ENCODE measurements around the gene IQGAP2.
A peak's percentile ranks its signal among the peaks of the same experiment; 100 is the strongest.

The IQGAP2 gene

DNA sequence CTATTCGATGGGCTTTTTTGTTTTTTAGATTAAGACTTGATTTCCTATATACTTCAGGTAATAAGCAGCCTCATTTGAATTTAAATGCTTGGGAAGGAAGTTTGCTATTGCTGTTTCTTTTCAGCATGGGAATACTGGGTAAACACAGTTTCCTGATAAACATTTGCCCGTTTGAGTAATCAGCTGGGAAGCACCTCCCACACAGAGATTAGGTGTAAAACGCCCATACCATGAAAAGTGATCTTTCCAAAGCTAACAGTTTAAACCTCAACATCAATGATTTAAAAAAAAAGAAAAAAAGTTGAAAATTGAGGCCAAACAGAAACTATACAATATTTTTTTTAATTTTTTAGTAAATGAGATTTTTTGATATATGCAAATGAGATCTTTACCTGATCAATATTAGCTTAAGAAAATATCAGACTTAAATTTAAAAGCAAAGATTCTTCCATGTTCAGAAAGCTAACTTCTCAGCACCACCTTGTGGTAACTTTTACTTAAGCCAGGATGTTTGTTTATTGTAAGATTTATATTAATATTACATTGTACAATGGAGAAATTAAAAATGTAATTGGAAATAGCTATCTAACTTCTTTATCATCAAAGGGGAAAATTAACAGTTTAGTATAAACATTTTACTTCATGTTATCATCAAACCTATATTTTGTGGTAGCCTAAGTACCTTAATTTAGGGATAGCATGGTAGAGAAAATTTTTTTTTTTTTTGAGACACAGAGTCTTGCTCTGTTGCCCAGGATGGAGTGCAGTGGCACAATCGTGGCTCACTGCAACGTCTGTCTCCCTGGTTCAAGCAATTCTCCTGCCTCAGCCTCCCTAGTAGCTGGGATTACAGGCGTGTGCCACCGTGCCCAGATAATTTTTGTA lies 180.3 kb downstream of the IQGAP2 start:
- Histone ChIP-seq H3K36me3 (ENCODE audit: control insufficient read depth in 2 of 2, insufficient read depth in 1 of 2, low read length in 2 of 2) (no peaks in the 10 kb centered on the region), H3K27ac (ENCODE audit: extremely low read depth, low read depth, low read length) (no peak overlapping the region), H3K4me3 (ENCODE audit: low read depth, low read length) (no peak overlapping the region), H3K9me3 (ENCODE audit: control insufficient read depth, insufficient read depth, low read depth, low read length) (no peaks in the 10 kb centered on the region), H3K4me1 (ENCODE audit: control insufficient read depth, insufficient read depth, low read length) (peaks cover 12% of the 10 kb centered on the region; the same call in 1 of the 2 replicates)
- ChIA-PET CTCF (interaction anchor here (0.5 to 3.1 kb wide), 26 partner anchors 11 to 597 kb away, joined by 3 to 31 read pairs (median 4); partner anchors contain the start of gene IQGAP2), POLR2A (interaction anchor here (1.1 kb wide), 2 partner anchors 25 to 180 kb away, joined by 3 read pairs; partner anchors contain the start of gene IQGAP2)
- TF ChIP-seq, protein P1, sequence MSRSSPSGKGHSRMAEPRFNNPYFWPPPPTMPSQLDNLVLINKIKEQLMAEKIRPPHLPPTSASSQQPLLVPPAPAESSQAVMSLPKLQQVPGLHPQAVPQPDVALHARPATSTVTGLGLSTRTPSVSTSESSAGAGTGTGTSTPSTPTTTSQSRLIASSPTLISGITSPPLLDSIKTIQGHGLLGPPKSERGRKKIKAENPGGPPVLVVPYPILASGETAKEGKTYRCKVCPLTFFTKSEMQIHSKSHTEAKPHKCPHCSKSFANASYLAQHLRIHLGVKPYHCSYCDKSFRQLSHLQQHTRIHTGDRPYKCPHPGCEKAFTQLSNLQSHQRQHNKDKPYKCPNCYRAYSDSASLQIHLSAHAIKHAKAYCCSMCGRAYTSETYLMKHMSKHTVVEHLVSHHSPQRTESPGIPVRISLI (tag by site-specific recombination; IDR thresholded peaks at IDR 0.05), result 0 out of 2 replicates have a peak, but pooled peaks have one; percentile 23
- TF ChIP-seq ZNF391 (tag by site-specific recombination; IDR thresholded peaks at IDR 0.05; ENCODE audit: borderline replicate concordance, low read depth) (no peak), ZBTB8A (tag by site-specific recombination; IDR thresholded peaks at IDR 0.05) (no peak), ZFHX2 (tag by site-specific recombination; conservative IDR thresholded peaks at IDR 0.05) (peak; percentile 60), ZNF654 (tag by site-specific recombination; IDR thresholded peaks at IDR 0.05; ENCODE audit: low read depth) (peak; percentile 59), EGR2 (tag by site-specific recombination; IDR thresholded peaks at IDR 0.05; ENCODE audit: low read depth) (peak; percentile 57), ZNF121 (tag by site-specific recombination; IDR thresholded peaks at IDR 0.05) (peak; percentile 49; the same call in 1 of the 2 replicates), ZNF175 (tag by site-specific recombination; IDR thresholded peaks at IDR 0.05) (no peak)
- TF ChIP-seq, protein P2, sequence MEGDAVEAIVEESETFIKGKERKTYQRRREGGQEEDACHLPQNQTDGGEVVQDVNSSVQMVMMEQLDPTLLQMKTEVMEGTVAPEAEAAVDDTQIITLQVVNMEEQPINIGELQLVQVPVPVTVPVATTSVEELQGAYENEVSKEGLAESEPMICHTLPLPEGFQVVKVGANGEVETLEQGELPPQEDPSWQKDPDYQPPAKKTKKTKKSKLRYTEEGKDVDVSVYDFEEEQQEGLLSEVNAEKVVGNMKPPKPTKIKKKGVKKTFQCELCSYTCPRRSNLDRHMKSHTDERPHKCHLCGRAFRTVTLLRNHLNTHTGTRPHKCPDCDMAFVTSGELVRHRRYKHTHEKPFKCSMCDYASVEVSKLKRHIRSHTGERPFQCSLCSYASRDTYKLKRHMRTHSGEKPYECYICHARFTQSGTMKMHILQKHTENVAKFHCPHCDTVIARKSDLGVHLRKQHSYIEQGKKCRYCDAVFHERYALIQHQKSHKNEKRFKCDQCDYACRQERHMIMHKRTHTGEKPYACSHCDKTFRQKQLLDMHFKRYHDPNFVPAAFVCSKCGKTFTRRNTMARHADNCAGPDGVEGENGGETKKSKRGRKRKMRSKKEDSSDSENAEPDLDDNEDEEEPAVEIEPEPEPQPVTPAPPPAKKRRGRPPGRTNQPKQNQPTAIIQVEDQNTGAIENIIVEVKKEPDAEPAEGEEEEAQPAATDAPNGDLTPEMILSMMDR (tag by site-specific recombination; IDR thresholded peaks at IDR 0.05), result no peak
- TF ChIP-seq, protein P3, sequence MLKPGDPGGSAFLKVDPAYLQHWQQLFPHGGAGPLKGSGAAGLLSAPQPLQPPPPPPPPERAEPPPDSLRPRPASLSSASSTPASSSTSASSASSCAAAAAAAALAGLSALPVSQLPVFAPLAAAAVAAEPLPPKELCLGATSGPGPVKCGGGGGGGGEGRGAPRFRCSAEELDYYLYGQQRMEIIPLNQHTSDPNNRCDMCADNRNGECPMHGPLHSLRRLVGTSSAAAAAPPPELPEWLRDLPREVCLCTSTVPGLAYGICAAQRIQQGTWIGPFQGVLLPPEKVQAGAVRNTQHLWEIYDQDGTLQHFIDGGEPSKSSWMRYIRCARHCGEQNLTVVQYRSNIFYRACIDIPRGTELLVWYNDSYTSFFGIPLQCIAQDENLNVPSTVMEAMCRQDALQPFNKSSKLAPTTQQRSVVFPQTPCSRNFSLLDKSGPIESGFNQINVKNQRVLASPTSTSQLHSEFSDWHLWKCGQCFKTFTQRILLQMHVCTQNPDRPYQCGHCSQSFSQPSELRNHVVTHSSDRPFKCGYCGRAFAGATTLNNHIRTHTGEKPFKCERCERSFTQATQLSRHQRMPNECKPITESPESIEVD (tag by site-specific recombination; IDR thresholded peaks at IDR 0.05), result 0 out of 2 replicates have a peak, but pooled peaks have one; percentile 33

DNA sequence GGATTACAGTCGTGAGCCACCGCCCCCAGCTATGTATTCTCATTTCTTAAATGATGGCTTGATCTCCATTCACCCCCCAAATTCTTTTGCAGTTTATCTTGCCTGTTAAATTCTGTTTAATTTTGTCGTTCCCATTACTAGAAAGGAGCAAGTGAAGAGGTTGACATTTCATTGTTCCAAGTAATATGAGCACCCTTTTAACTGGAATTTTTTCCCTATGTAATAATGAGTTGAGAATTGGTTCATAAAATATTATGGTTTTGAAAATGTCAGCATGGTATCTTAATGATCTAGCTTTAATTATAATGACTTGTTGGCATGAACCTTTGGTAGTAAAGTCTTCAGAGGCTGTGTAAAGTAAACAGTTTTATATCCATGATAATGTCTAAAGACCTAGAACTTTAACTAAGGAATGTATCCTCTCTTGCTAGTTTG lies 182.7 kb downstream of the IQGAP2 start:
- no peaks in the 10 kb centered on the region for H3K36me3 ChIP-seq (ENCODE audit: control insufficient read depth in 2 of 2, insufficient read depth in 1 of 2, low read length in 2 of 2)
- H3K9me3 ChIP-seq (ENCODE audit: control insufficient read depth, insufficient read depth, low read depth, low read length), result no peaks in the 10 kb centered on the region
- POLR2A ChIA-PET, result no interaction called here
- CTCF ChIA-PET, result interaction anchor here (0.6 to 3.5 kb wide), 4 partner anchors 189 to 430 kb away, joined by 3 to 12 read pairs (median 4); no protein-coding TSS in a partner anchor
- H3K4me3 ChIP-seq (ENCODE audit: low read depth, low read length), result no peak overlapping the region
- peaks cover 12% of the 10 kb centered on the region; the same call in 1 of the 2 replicates for H3K4me1 ChIP-seq (ENCODE audit: control insufficient read depth, insufficient read depth, low read length)
- no peak overlapping the region for H3K27ac ChIP-seq (ENCODE audit: extremely low read depth, low read depth, low read length)
- TF ChIP-seq ZXDB (tag by site-specific recombination; IDR thresholded peaks at IDR 0.05) (peak; percentile 56), ZNF175 (tag by site-specific recombination; IDR thresholded peaks at IDR 0.05) (no peak), ZFHX2 (tag by site-specific recombination; conservative IDR thresholded peaks at IDR 0.05) (no peak; the same call in 1 of the 2 replicates), HOXC10 (CRISPR knock-in tag; IDR thresholded peaks at IDR 0.05) (no peak), ZNF404 (tag by site-specific recombination; IDR thresholded peaks at IDR 0.05) (no peak), ZNF239 (tag by site-specific recombination; IDR thresholded peaks at IDR 0.05) (no peak), ZNF112 (tag by site-specific recombination; IDR thresholded peaks at IDR 0.05) (no peak), HOXA7 (CRISPR knock-in tag; IDR thresholded peaks at IDR 0.05; ENCODE audit: borderline replicate concordance) (no peak), ZNF558 (tag by site-specific recombination; IDR thresholded peaks at IDR 0.05) (no peak), ZNF561 (tag by site-specific recombination; IDR thresholded peaks at IDR 0.05; ENCODE audit: borderline replicate concordance) (no peak), ZNF302 (tag by site-specific recombination; IDR thresholded peaks at IDR 0.05; ENCODE audit: low read depth) (no peak), ZNF423 (tag by site-specific recombination; IDR thresholded peaks at IDR 0.05) (0 out of 2 replicates have a peak, but pooled peaks have one; percentile 27), ZNF629 (tag by site-specific recombination; IDR thresholded peaks at IDR 0.05) (peak; percentile 51), TRIM28 (IDR thresholded peaks at IDR 0.05; ENCODE audit: borderline replicate concordance, low read length) (no peak), ZNF626 (tag by site-specific recombination; IDR thresholded peaks at IDR 0.05) (no peak)
- TF ChIP-seq, protein P4, sequence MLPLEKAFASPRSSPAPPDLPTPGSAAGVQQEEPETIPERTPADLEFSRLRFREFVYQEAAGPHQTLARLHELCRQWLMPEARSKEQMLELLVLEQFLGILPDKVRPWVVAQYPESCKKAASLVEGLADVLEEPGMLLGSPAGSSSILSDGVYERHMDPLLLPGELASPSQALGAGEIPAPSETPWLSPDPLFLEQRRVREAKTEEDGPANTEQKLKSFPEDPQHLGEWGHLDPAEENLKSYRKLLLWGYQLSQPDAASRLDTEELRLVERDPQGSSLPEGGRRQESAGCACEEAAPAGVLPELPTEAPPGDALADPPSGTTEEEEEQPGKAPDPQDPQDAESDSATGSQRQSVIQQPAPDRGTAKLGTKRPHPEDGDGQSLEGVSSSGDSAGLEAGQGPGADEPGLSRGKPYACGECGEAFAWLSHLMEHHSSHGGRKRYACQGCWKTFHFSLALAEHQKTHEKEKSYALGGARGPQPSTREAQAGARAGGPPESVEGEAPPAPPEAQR (tag by site-specific recombination; IDR thresholded peaks at IDR 0.05), result no peak
- TF ChIP-seq, protein P5, sequence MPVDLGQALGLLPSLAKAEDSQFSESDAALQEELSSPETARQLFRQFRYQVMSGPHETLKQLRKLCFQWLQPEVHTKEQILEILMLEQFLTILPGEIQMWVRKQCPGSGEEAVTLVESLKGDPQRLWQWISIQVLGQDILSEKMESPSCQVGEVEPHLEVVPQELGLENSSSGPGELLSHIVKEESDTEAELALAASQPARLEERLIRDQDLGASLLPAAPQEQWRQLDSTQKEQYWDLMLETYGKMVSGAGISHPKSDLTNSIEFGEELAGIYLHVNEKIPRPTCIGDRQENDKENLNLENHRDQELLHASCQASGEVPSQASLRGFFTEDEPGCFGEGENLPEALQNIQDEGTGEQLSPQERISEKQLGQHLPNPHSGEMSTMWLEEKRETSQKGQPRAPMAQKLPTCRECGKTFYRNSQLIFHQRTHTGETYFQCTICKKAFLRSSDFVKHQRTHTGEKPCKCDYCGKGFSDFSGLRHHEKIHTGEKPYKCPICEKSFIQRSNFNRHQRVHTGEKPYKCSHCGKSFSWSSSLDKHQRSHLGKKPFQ (tag by site-specific recombination; IDR thresholded peaks at IDR 0.05), result peak; percentile 67
- TF ChIP-seq, protein P6, sequence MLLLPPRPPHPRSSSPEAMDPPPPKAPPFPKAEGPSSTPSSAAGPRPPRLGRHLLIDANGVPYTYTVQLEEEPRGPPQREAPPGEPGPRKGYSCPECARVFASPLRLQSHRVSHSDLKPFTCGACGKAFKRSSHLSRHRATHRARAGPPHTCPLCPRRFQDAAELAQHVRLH (tag by site-specific recombination; IDR thresholded peaks at IDR 0.05), result peak; percentile 84

Measured in HEK293 (cell line).